HUES6 (cell line): ENCODE results near the gene CFB.
"Not testable (repeated sequence)": the region's sequence is repeated elsewhere in the genome, so short reads cannot be mapped to it uniquely, and the experiment has no call there.

Source experiments
- H3K27ac ChIP-seq: 2 replicates; pipeline ENCODE4 v1.7.0; 2013; ENCODE audit warnings: low read depth, mild to moderate bottlenecking, low read length, inconsistent platforms
- H3K27me3 ChIP-seq: 2 replicates; pipeline ENCODE4 v1.6.1; 2013; ENCODE audit warnings: low read length; ENCODE audit not compliant: control insufficient read depth, insufficient read depth
- H3K36me3 ChIP-seq: 2 replicates; pipeline ENCODE4 v1.6.1; 2013; ENCODE audit warnings: low read length; ENCODE audit not compliant: control insufficient read depth, insufficient read depth
- H3K4me1 ChIP-seq: 2 replicates; pipeline ENCODE4 v1.6.1; 2013; ENCODE audit warnings: low read length; ENCODE audit not compliant: control insufficient read depth, insufficient read depth
- H3K4me3 ChIP-seq: 2 replicates; pipeline ENCODE4 v1.5.1; 2013; ENCODE audit warnings: low read depth, low read length
- H3K9ac ChIP-seq: one replicate; pipeline ENCODE4 v1.6.1; 2013; ENCODE audit warnings: mild to moderate bottlenecking, low read length
- H3K9me3 ChIP-seq: 2 replicates; pipeline ENCODE4 v1.6.1; 2013; ENCODE audit warnings: low read depth, low read length; ENCODE audit not compliant: control insufficient read depth, insufficient read depth

Gene CFB

DNA sequence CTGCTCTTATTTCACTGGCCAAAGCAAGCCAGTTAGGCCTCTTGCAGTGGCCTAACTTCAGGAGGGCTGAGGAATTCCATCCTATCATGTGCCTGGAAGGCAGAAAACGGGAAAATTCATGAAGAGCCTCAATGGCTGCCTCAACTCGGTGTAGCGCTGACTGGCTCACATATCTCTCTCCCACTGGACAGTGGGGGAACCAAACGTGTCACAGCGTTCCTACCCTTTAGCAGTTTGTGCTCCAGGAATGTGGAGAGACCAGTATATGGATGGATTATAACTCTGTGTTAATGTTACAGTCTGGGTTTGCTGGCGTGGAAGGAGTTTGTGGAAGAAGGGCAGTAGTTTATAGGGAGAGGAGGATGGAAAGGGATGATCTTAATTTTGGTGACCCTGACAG is 30.1 kb upstream of the CFB start:
- Histone ChIP-seq H3K4me1 (no peaks in the 10 kb centered on the region), H3K9me3 (no peaks in the 10 kb centered on the region), H3K27me3 (no peaks in the 10 kb centered on the region), H3K4me3 (no peak overlapping the region), H3K27ac (no peak overlapping the region), H3K36me3 (no peaks in the 10 kb centered on the region), H3K9ac (no peak overlapping the region)

DNA sequence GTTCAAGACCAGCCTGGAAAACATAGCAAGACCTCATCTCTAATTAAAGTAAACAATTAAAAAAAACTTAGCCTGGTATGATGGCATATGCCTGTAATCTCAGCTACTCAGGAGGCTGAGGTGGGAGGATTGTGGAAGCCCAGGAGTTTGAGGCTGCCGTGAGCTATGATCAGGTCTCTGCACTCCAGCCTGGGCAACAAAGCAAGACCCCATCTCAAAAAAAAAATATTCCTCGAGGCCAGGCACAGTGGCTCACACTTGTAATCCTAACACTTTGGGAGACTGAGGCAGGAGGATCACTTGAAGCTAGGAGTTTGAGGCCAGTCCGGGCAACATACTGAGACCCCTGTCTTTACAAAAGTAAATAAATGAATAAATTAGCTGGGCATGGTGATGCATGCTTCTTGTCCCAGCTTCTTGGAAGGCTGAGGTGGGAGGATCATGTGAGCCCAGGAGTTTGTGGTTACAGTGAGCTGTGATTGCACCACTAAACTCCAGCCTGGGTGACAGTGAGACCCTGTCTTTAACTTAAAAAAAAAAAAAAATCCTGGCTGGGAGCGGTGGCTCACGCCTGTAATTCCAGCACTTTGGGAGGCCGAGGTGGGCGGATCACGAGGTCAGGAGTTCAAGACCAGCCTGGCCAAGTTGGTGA is 27.7 kb upstream of the CFB start:
- H3K36me3 ChIP-seq = no peaks in the 10 kb centered on the region

GRCh38 chr6:31919624-31920303 is 26.1 kb upstream of the CFB start:
- Histone ChIP-seq H3K27ac (no peak overlapping the region), H3K4me1 (no peaks in the 10 kb centered on the region), H3K9me3 (no peaks in the 10 kb centered on the region), H3K27me3 (no peaks in the 10 kb centered on the region), H3K9ac (no peak overlapping the region), H3K4me3 (no peak overlapping the region), H3K36me3 (no peaks in the 10 kb centered on the region)

More for the DNA sequence above, 27.7 kb upstream of the CFB start:
- H3K4me3 ChIP-seq = no peak overlapping the region
- H3K27me3 ChIP-seq = no peaks in the 10 kb centered on the region
- no peaks in the 10 kb centered on the region for H3K9me3 ChIP-seq
- no peak overlapping the region for H3K9ac ChIP-seq
- H3K4me1 ChIP-seq = no peaks in the 10 kb centered on the region
- no peak overlapping the region for H3K27ac ChIP-seq

DNA sequence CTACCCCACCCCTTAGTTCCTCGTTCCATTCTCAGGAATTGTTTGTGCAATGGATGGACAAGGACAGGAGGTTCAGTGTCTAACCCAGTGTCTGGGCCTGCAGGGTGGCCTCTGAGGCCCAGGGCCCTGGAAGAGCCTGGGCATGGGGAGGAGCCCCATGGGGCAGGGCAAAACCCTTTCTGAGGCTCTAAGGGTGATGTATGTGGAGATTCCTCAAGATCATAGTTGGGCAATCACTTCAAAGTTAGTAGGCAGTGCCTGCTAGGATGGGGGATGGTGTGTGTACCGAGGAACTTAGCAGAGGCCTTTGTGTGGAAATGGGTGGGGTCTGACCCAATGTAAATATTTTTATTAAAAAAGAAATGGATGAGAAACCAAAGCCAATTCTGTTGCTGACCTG is 25.1 kb upstream of the CFB start:
- no peak overlapping the region for H3K4me3 ChIP-seq
- no peak overlapping the region for H3K27ac ChIP-seq
- no peaks in the 10 kb centered on the region for H3K36me3 ChIP-seq
- 0 out of 2 replicates have a peak, but pooled peaks cover under 1% of the 10 kb centered on the region for H3K9me3 ChIP-seq
- H3K9ac ChIP-seq = no peak overlapping the region
- no peaks in the 10 kb centered on the region for H3K27me3 ChIP-seq
- no peaks in the 10 kb centered on the region for H3K4me1 ChIP-seq

- no peak overlapping the region for H3K4me3 ChIP-seq
- no peak overlapping the region for H3K9ac ChIP-seq
- no peaks in the 10 kb centered on the region for H3K36me3 ChIP-seq
- no peak overlapping the region for H3K27ac ChIP-seq
- H3K27me3 ChIP-seq = no peaks in the 10 kb centered on the region
- H3K9me3 ChIP-seq = 0 out of 2 replicates have a peak, but pooled peaks cover 3% of the 10 kb centered on the region
- no peaks in the 10 kb centered on the region for H3K4me1 ChIP-seq
Observed at GRCh38 chr6:31922942-31923341, 23.0 kb upstream of the CFB start.

- H3K9me3 ChIP-seq = 0 out of 2 replicates have a peak, but pooled peaks cover 3% of the 10 kb centered on the region
- H3K4me1 ChIP-seq = no peaks in the 10 kb centered on the region
- H3K4me3 ChIP-seq = no peak within 1 kb of the TSS
- H3K36me3 ChIP-seq = no peaks in the 10 kb centered on the region
- no peak within 1 kb of the TSS for H3K27ac ChIP-seq
- no peak within 1 kb of the TSS for H3K9ac ChIP-seq
- no peaks in the 10 kb centered on the region for H3K27me3 ChIP-seq
Observed at GRCh38 chr6:31927242-31927862, 18.5 kb upstream of the CFB start, which contains the start of gene C2. C2 (plus strand) TSS chr6:31927717; CDS start chr6:31927753, 36 bp downstream.

GRCh38 chr6:31927863-31928671 is 17.8 kb upstream of the CFB start:
- Histone ChIP-seq H3K36me3 (no peaks in the 10 kb centered on the region), H3K27ac (no peak overlapping the region), H3K4me1 (no peaks in the 10 kb centered on the region), H3K9ac (no peak overlapping the region), H3K4me3 (no peak overlapping the region), H3K27me3 (no peaks in the 10 kb centered on the region; the same call in 1 of the 2 replicates), H3K9me3 (peaks cover 5% of the 10 kb centered on the region)

GRCh38 chr6:31928672-31928939 is 17.3 kb upstream of the CFB start:
- H3K9me3 ChIP-seq = peaks cover 8% of the 10 kb centered on the region
- no peaks in the 10 kb centered on the region for H3K36me3 ChIP-seq
- no peaks in the 10 kb centered on the region for H3K4me1 ChIP-seq
- no peak overlapping the region for H3K9ac ChIP-seq
- no peaks in the 10 kb centered on the region; the same call in 1 of the 2 replicates for H3K27me3 ChIP-seq
- no peak overlapping the region for H3K27ac ChIP-seq
- no peak overlapping the region for H3K4me3 ChIP-seq

DNA sequence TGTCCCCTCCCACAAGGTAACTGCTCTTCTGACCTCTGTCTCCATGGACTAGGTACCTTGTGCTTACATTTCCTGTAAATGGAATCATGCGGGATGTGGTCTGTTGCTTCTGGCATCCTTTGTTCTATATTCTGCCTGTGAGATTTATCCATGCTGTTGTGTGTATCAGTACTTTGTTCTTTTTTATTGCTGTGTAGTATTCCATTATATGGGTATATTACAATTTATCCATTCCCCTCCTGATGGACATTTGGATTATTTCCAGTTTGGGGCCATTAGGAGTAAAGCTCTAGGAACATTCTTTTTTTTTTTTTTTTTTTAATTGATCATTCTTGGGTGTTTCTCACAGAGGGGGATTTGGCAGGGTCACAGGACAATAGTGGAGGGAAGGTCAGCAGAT is 14.9 kb upstream of the CFB start:
- Histone ChIP-seq H3K4me3 (no peak overlapping the region), H3K27me3 (no peaks in the 10 kb centered on the region; the same call in 1 of the 2 replicates), H3K4me1 (no peaks in the 10 kb centered on the region), H3K9ac (no peak overlapping the region), H3K27ac (no peak overlapping the region), H3K9me3 (peaks cover 7% of the 10 kb centered on the region), H3K36me3 (no peaks in the 10 kb centered on the region)

DNA sequence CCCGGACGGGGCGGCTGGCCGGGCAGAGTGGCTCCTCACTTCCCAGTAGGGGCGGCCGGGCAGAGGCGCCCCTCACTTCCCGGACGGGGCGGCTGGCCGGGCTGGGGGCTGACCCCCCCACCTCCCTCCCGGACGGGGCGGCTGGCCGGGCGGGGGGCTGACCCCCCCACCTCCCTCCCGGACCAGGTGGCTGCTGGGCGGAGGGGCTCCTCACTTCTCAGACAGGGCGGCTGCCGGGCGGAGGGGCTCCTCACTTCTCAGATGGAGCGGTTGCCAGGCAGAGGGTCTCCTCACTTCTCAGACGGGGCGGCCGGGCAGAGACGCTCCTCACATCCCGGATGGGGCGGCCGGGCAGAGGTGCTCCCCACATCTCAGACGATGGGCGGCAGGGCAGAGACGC is 13.8 kb upstream of the CFB start:
- H3K9me3 ChIP-seq, H3K4me3 ChIP-seq, H3K9ac ChIP-seq, H3K4me1 ChIP-seq, H3K27me3 ChIP-seq, H3K27ac ChIP-seq, H3K36me3 ChIP-seq: not testable (repeated sequence)

GRCh38 chr6:31933537-31933936 is 12.4 kb upstream of the CFB start:
- no peak overlapping the region for H3K4me3 ChIP-seq
- H3K36me3 ChIP-seq = no peaks in the 10 kb centered on the region
- no peak overlapping the region for H3K9ac ChIP-seq
- H3K27me3 ChIP-seq = no peaks in the 10 kb centered on the region; the same call in 1 of the 2 replicates
- H3K9me3 ChIP-seq = peaks cover 5% of the 10 kb centered on the region
- no peaks in the 10 kb centered on the region for H3K4me1 ChIP-seq
- H3K27ac ChIP-seq = no peak overlapping the region
